CD4-positive, alpha-beta T cell treated with Interleukin-15 for 1 hour (primary cell): ENCODE results near the gene DTNA.

Experiments
- DNase-seq: peaks from one replicate; pipeline ENCODE4 v3.0.0-alpha.2; 2020

The DTNA gene

DNA sequence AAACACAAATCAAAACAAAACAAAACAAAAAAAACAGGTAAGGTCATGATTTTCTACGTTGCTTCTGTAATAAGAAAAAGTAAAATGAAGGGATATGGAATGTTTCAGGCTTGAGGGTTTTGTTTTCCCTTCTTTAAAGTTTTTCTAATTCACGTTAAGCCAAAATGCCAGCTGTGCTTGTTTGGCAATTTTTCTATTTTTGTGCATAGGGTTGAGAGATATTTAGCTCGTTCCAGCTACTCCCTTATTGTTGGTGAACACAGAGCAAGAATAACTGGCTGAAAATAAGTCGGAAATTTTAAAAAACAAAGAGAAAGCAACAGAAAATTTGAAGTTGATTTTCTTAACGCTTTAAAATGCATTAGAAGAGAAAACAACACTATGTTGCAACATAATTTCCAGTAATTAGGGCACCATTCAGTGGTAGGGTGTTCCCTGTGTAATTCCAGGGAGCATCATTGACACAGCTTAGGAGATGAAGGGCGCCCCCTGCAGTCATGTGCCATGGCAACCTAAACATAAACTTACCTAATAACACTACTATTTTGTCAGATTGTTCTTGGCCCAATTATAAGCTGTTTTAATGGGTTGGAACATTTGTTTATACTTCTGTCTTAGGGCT is 99.5 kb downstream of the DTNA start:
- DNase-seq: no peak

DNA sequence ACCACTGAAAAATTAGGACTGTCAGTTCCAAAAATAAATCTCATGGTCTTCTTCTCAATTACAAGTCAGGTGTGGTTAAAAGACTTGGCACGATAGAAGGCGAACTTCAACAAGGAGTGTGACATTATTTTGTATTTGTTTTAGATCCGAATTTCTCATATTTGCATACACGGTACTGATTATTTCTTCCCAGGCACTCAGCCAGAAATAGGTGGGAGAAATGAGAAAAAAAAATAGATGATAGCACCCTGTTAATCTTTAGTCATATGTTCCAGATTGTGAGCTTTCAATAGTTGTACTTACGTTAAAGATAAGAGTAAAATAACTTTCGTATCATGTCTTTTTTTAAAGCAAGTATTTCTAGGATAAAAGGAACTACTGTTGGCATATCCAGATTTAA is 106.1 kb downstream of the DTNA start:
- DNase-seq: no peak

DNA sequence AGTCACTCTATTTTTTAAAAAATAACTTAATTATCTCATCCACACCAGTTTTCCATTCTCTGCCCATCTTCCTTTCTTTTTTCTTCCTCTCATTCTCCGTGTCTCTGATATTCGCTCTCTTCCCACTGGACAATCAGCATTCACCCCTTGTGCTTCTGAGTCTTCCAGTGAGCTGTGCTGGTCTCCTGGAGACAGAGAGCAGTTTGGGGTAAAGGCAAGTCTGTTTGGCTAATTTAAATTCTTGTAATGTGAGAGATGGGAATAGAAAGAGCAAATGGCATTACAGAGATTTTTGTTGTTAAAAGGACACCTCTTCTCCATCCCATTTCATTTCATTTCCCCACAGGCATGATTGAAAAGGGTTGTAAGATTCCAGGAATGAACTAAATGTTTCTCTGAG is 107.5 kb downstream of the DTNA start:
- no peak for DNase-seq

DNA sequence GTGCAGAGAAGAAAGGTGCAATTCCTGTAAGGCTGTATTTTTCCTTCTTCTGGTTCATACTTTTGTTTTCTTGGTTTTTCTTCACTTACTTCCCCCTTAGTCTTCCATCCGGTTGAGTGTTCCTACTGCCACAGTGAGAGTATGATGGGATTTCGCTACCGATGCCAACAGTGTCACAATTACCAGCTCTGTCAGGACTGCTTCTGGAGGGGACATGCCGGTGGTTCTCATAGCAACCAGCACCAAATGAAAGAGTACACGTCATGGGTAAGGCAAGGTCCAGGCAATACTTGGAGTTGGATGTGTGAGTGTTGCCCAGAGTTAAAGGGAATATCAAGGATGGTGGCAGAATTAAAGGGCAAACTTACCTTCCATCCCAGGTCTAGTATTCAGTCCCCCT is 108.0 kb downstream of the DTNA start:
- DNase-seq: no peak

DNA sequence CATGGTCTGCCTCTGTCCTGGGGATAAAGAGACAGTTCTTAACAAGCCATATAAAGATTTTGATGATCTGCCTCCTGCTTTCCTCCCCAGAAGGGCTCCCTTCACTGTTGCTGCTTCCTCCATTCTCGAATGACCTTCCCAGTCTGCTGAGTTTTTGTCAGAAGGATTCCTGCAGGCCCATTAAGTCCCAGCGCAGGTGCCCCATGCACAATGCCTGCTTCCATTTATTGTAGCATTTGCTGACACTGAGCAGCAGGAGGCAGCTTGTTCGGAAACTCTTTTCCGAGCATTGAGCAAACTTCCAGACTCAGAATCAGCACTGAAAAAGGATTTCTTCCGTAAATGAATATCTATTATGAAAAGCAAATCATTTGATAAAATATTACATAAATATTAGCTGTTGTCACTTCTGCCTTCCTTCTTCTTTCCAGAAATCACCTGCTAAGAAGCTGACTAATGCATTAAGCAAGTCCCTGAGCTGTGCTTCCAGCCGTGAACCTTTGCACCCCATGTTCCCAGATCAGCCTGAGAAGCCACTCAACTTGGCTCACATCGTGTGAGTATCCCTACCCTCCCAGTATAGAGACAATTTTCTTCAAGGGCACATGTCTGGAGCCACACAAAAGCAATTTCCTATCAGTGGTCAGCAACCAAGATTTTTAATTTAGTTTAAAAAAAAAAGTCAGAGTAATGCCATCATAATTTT is 110.4 kb downstream of the DTNA start:
- no peak for DNase-seq

DNA sequence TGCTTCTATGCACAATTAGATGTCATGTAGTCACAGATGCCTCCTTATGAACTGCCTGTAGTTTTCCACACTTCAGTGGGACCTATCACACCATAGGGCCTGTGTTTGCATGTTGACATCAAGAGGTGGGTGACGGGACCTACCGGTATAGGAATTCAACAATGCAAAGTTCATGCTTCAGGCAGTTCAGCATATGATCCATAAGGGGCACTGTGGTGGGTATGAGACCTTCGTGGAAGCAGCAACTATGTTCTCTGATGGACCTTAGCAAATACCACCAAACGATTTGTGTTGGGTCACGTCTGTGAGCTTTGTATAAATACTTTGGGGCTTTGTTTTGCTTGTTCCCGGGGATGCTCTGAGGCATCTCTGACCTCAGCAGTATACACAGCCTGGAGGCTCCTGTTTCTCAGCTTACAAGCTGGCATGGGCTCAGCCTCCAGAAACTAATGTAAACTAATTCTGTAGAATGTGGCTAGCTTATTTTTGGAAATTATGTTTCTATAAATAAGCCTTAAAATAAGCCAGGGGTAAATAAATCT is 111.6 kb downstream of the DTNA start:
- DNase-seq: no peak

DNA sequence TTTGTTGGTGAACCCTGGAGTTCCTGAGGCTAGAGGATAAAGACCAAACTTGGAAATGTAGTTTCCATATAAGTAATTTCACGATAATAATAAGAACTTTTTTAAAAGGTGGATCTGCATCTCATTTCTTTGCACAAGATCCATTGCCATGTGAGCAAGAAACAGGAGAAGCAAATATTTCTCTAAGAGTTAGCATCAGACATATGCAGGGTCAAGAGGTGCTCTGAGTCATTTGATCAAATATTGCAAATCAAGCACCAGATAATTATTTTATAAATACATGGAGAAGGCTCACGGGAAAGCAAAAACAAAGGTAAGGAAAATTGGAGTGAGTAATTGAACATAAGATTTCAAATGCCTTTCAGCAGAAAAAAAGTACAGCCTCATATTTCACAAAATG is 118.0 kb downstream of the DTNA start:
- no peak for DNase-seq

DNA sequence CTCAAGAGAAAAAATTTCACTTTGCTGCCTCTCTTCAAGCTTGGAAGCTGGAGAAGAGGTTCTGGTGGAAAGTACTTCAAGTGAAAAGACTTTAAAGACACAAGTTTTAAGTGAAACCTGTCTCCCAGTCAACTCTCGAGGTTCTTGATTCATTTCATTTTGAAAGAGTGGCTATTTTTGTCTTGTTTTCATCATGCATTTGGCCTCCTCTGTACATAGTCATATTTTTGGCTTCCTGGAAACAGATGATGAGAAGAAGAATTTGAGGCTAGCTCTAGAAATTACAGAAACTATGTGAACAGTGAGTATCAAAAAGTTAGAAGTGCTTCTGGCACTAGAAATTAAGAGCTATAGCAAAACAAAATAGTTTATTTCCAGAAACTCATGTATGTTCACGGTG is 124.8 kb downstream of the DTNA start:
- DNase-seq: no peak

DNA sequence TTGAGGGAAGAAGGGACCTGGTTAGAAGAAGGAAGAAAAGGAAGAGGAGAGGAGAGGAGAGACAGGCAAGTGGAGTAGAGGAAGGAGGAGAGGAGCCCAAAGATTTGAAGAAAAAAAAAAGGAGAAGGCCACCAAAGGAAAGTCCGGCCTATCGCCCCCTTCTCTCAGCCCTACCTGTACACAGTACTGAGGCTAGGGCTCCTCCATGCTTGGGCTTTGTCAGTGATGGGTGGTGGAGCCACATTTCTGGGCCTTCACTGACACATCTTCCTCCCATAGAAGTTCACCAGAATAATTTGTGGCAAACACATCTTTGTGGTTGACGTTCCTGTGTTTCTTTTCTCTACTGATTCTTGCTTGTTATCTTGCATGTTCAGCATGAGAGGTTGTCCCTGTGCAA is 125.4 kb downstream of the DTNA start:
- DNase-seq: no peak

DNA sequence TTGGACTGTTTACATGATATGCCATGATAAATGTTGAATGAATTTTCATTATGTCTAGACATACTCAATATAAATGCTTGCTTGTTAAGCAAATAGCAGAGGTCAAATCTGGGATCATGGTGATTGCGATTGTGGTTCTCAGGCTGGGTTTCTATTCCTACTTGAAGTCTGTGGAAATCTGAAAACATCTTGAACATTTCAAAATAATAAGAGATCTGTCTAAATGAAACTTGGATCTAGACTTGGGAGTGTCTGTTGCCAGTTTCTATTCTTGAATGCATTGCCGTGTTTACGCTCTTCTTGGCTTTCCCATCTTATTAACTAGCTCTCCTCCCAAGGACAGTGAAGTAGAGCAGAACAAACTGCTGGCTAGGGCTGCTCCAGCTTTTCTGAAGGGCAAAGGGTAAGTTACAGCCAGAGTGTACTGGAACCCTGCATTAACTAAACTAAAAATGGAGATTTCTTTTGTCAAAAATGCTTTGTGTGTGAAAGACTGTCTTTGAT is 127.7 kb downstream of the DTNA start:
- no peak for DNase-seq

DNA sequence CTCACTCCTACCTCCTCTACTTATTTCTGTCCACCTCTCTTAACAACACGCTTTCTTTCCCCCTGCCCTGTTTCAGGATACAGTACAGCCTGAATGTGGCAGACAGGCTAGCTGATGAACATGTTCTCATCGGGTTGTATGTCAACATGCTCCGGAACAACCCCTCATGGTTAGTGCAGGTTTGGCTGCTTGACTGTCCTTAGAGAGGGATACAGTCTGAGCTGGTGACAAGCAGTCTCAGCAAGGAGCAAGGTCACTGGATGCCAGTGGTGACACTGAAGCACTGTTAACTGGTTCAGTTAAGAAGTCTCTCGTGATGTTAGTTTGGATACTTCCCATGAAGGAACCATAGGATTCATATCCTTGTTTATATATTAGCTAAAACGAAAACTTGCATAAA is 128.6 kb downstream of the DTNA start:
- no peak for DNase-seq

DNA sequence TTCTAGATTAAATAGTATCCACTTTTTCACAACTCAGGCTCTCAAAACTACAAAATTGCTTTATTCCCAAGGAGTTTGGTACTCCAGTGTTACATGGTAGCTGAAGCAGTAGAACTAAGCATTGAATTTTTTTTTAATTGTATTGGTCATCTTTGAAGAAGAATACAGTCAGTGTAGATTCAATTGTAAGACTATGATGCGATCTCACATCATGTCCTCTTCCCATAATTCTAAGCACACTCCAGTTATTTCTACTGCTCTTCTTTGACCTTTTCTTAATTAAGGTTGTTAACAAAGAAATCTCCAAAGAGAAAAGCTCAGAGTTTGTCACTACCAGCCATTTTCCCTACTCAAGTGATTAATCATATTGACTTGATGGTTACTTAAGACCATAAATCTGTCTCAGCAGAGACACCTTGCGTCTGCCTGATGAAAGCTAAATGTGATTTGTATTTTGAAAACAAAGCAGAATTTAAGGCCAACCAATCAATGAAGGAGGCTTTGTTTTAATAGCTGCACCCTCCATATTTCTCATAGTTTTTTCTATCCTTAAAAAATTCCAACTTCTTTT is 130.2 kb downstream of the DTNA start:
- no peak for DNase-seq

DNA sequence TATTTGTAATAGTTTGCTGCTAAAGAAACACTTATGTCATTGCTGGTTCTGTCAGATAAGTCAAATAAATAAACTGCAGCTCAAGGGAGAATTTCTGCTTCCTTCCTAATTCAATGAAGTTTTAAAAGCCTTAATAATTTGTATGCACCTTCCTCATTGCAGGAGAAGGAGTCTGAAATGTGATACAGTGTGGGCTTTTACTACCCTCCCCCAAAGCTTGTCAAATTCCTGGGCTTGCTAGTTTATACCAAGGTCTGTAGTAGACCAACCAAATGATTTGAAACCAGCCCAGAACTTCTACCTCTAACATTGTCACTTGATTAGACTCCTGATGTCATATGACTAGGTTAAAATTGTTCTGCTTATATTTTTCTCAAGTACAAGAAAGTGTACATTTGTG is 131.8 kb downstream of the DTNA start:
- no peak for DNase-seq

DNA sequence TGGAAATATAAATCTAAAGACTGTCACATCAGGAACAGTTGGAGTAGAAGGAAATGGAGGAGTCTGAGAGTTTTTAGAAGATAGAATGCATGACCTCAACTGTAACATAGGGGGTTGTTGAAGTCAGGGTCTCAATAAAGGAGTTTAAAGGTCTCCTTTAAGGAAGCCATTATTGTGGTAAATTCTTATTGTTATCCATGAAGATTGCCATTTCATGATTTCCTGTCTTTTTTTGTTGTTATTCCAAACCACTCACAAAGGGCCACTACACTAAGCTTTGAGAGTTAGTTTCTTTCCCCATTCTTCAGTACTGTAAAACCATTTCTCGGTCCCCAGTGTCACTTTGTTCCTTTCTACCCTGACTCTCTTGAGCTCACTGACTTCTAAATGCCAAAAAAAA is 134.0 kb downstream of the DTNA start:
- no peak for DNase-seq

DNA sequence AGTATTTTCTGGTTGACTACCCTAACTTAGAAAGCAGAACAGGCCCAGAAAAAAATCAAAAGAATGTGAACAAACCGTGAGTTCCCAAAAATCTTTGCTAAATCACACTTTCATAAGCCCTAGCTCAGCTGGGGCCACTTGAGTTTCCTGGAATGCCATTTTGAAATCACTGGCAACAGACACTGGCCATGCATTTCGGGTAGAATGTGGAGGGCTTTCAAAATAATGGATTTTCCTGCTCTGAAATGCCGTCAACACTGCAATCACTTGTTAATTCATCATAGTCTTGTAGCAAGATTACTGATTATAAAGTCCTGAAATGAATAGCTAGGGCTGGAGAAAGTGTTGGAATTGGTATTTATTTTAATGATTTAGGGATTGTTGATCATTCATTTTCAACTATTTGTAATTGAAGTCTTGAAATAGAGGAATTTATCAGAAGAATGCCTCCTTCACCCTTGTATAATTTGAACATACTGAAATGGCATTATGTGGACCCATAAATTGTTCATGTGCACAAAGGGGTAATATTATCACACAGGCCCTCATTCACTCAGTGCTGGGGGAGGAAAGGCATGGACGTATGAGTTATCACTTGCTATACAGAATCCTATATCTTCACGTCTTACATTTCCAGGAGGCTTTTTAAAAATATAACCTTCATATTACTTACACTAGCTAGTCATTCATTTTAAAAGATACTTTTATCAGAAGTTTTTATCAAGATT is 134.8 kb downstream of the DTNA start:
- no peak for DNase-seq

DNA sequence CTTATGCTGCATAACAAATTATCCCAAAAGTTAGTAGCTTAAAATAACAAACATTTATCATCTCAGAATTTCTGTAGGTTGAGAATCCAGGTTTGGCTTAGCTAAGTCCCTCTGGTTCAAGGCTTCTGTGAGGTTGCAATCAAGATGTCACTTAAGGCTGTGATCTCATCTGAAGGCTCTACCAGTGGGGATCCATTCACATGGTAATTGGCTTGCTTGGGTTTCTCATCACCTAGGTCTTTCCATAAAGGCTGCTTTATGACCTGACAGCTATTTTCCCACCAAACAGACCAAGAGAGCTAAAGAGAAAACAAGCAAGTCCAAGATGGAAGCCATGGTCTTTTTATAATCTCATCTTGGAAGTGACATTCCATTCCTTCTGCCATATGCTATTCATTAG is 137.3 kb downstream of the DTNA start:
- no peak for DNase-seq

DNA sequence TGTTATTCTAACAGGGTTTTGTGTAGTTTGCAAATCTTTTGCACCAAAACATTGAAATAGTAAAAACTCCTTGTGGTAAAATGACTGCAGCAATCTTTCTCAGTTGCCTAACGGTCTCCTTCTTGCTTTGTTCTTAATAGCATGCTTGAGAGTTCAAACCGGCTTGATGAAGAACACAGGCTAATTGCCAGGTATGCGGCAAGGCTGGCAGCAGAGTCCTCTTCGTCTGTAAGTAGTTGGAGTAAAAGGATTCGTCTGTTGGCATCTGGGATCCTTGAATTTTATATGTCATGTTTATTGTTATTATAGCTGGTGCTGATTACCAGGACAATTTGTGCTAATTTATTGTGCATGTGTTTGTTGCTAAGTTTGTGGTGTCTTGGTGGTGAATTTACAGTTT is 138.1 kb downstream of the DTNA start:
- DNase-seq: no peak

DNA sequence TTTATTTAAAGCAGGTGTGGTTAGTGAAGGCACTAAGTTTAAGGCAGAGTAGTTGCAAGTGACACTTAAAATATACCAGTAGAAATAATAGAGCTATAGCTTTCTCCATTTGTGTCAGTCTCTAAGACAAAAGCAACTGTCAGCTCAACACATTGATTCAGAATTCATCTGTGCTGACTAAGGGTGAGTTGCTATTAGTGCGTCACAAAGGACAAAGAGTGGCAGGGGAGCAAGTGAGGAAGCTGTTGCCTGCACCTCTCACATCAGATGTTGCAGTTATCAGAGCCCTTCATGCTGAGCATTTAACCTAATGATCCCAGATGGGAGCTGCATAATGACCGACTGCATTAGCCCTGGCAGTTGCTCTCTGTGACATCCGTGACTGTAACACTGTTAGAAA is 138.6 kb downstream of the DTNA start:
- no peak for DNase-seq

DNA sequence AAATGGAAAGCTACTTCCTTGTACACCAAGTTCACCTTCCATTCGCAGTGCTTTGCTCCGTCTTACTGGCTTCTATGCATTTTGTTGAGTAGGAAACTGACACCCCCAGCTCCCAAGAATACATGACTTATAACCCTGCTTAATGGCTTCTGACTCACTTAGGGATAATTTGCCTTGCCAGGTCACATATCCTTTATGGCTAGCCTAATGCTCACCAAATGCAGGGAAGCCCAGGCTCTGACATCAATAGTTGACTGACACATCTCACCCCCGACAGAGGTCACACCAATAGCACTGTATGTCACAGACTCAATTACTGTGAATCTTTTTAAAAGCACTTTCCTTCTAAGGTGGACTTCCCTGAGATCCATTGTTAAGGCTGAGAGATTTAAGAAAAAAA is 147.2 kb downstream of the DTNA start:
- DNase-seq: no peak

DNA sequence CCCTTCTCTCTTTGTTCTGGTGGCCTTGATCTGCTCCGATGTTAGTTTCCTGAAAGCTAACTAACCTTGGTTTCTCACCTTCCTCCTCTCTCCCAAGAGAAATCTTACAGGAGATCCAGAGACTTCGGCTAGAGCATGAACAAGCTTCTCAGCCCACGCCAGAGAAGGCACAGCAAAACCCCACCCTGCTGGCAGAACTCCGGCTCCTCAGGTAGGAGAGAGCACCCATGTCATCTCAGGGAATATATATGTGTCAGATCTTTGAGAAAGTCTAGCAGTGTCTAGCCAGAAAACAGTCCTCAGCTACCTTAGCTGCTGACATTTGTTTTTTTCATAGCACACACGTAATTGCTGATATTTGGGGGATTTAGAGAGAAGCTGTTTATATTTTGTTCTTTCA is 148.1 kb downstream of the DTNA start:
- DNase-seq: no peak

DNA sequence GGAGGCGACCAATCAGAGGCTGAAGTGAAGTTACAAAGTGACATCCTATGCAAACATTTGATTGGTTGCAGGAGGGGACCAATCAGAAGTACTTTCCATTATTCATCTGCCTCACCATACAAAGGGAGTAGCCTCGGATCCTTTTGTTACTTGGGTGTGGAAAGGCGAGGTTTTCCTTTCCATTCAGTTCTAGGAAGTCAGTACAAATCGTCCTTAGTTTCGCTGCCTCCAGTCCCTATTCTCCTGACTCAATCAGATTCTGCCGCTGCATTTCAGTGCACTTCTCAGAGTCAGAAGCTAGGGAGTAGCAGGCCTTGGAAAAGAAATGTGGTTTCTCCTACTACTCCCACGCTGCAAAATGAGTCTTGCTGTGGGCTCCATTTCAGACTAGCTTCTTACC is 149.4 kb downstream of the DTNA start:
- DNase-seq: no peak

DNA sequence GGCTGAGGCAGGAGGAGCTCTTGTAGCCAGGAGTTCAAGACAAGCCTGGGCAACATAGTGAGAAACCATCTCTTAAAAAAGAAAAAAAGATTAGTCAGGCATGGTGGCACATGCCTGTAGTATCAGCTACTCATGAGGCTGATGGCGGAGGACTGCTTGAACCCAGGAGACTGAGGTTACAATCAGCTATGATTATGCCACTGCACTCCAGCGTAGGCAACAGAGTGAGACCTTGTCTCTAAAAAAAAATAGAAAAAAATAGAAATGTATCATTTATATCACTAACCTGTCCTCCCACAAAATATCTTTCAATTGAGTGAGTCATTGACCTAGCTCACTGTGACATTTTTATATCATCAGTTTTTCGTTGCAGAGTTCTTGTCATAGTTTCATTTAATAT is 152.5 kb downstream of the DTNA start:
- no peak for DNase-seq

DNA sequence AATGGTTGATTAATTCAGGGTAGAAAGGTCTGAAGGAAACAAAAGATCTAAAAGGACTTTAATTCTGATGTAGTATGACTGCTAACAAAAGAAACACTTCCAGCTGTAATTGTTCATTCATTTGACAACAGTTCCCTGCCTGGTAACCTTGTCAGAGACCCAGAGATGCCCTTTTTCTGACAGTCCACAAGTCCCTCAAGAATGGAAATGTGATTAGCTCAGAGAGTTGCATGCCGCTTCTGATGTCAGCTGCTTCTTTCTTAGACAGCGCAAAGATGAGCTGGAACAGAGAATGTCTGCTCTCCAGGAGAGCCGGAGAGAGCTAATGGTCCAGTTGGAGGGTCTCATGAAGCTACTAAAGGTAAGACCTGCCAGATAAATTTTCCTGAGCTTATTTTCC is 153.6 kb downstream of the DTNA start:
- no peak for DNase-seq
